SK-N-SH treated with all-trans-retinoic acid at 6 μM for 48 hours (cell line): ENCODE data around the gene GPX4.

Source experiments
- ARNTL ChIP-seq: fragments of 450-650 bp; formaldehyde crosslinking; IDR thresholded peaks from 2 replicates; pipeline ENCODE4 v1.5.0; 2020; ENCODE audit warnings: low read depth, mild to moderate bottlenecking, moderate library complexity, borderline replicate concordance
- GLIS3 ChIP-seq: fragments of 250-450 bp; sonication (Bioruptor Pico); IDR thresholded peaks from 2 replicates; pipeline ENCODE4 v1.5.0; 2020; ENCODE audit warnings: mild to moderate bottlenecking, moderate library complexity
- RARB ChIP-seq: fragments of 250-450 bp; sonication (Bioruptor Pico); IDR thresholded peaks from 2 replicates; pipeline ENCODE4 v1.8.0; 2021; ENCODE audit warnings: mild to moderate bottlenecking, moderate library complexity
- ZFP3 ChIP-seq: fragments of 250-450 bp; sonication (Bioruptor Pico); IDR thresholded peaks from 2 replicates; pipeline ENCODE4 v1.5.0; 2020; ENCODE audit warnings: mild to moderate bottlenecking, moderate library complexity
- TF ChIP-seq, protein P1 (sequence below): fragments of 250-450 bp; sonication (Bioruptor Pico); IDR thresholded peaks from 2 replicates; pipeline ENCODE4 v1.5.0; 2020; ENCODE audit warnings: mild to moderate bottlenecking, moderate library complexity
- TF ChIP-seq, protein P2 (sequence below): fragments of 250-450 bp; sonication (Bioruptor Pico); IDR thresholded peaks from 2 replicates; pipeline ENCODE4 v1.8.0; 2020; ENCODE audit warnings: mild to moderate bottlenecking, moderate library complexity, borderline replicate concordance

DNA sequence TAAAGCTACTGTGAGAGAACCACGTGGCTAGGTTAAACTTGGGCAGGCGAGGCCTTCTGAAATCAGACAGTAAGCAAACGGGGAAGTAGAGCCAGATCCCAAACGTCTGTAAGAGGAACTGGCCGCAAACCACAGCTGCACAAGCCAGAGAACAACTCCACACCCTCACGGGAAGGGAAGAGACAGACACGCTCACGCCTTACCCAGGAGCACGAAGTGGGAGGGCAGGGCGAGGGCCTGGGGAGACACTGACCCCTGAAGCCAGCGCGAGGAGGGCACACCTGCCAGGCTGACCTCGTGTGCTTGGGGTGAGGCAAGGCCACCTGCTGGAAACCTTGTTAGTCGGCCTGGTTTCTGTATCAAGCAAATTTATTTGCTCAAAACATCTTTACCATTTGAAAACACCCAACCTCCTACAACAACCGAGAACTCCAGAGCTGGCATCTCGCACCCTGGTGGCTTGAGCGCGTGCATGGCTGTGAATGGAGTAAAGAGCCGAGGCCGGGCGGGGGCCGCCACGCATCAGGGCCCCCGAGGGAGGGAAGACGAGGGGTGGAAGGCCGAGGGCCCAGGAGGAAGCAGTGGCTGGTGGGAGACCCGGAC lies 15.9 kb upstream of the GPX4 start:
- TF ChIP-seq RARB (CRISPR knock-in tag) (no peak), ARNTL (CRISPR knock-in tag) (no peak), GLIS3 (no peak), ZFP3 (CRISPR knock-in tag) (no peak)
- TF ChIP-seq, protein P1, sequence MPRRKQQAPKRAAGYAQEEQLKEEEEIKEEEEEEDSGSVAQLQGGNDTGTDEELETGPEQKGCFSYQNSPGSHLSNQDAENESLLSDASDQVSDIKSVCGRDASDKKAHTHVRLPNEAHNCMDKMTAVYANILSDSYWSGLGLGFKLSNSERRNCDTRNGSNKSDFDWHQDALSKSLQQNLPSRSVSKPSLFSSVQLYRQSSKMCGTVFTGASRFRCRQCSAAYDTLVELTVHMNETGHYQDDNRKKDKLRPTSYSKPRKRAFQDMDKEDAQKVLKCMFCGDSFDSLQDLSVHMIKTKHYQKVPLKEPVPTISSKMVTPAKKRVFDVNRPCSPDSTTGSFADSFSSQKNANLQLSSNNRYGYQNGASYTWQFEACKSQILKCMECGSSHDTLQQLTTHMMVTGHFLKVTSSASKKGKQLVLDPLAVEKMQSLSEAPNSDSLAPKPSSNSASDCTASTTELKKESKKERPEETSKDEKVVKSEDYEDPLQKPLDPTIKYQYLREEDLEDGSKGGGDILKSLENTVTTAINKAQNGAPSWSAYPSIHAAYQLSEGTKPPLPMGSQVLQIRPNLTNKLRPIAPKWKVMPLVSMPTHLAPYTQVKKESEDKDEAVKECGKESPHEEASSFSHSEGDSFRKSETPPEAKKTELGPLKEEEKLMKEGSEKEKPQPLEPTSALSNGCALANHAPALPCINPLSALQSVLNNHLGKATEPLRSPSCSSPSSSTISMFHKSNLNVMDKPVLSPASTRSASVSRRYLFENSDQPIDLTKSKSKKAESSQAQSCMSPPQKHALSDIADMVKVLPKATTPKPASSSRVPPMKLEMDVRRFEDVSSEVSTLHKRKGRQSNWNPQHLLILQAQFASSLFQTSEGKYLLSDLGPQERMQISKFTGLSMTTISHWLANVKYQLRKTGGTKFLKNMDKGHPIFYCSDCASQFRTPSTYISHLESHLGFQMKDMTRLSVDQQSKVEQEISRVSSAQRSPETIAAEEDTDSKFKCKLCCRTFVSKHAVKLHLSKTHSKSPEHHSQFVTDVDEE (CRISPR knock-in tag), result no peak
- TF ChIP-seq, protein P2, sequence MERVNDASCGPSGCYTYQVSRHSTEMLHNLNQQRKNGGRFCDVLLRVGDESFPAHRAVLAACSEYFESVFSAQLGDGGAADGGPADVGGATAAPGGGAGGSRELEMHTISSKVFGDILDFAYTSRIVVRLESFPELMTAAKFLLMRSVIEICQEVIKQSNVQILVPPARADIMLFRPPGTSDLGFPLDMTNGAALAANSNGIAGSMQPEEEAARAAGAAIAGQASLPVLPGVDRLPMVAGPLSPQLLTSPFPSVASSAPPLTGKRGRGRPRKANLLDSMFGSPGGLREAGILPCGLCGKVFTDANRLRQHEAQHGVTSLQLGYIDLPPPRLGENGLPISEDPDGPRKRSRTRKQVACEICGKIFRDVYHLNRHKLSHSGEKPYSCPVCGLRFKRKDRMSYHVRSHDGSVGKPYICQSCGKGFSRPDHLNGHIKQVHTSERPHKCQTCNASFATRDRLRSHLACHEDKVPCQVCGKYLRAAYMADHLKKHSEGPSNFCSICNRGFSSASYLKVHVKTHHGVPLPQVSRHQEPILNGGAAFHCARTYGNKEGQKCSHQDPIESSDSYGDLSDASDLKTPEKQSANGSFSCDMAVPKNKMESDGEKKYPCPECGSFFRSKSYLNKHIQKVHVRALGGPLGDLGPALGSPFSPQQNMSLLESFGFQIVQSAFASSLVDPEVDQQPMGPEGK (CRISPR knock-in tag), result no peak
